ENCODE data around the gene YWHAB.

GRCh38 chr20:44888226-44889103, 3.0 kb downstream of the YWHAB start:
- TF ChIP-seq SUZ12 (IDR thresholded peaks at IDR 0.05; ENCODE audit: extremely low read depth, insufficient read depth, insufficient read length) (no peak), YY1 (IDR thresholded peaks at IDR 0.05; ENCODE audit: insufficient read depth, insufficient read length) (no peak)
